OCI-LY3 (cell line): ENCODE data around the gene NRP2.

Experiments used
- EZH2phosphoT487 ChIP-seq: fragments of 200-600 bp; shearing (Covaris generic); IDR thresholded peaks from 2 replicates; pipeline ENCODE4 v1.6.1; 2018; ENCODE audit warnings: antibody characterized with exemption, mixed run types, low read depth
- TF ChIP-seq, protein P1 (sequence below): fragments of 200-600, 300-600 bp; sonication (generic); IDR thresholded peaks from 2 replicates; pipeline ENCODE4 v1.5.1; 2014; ENCODE audit warnings: antibody characterized with exemption, low read length, low read depth

DNA sequence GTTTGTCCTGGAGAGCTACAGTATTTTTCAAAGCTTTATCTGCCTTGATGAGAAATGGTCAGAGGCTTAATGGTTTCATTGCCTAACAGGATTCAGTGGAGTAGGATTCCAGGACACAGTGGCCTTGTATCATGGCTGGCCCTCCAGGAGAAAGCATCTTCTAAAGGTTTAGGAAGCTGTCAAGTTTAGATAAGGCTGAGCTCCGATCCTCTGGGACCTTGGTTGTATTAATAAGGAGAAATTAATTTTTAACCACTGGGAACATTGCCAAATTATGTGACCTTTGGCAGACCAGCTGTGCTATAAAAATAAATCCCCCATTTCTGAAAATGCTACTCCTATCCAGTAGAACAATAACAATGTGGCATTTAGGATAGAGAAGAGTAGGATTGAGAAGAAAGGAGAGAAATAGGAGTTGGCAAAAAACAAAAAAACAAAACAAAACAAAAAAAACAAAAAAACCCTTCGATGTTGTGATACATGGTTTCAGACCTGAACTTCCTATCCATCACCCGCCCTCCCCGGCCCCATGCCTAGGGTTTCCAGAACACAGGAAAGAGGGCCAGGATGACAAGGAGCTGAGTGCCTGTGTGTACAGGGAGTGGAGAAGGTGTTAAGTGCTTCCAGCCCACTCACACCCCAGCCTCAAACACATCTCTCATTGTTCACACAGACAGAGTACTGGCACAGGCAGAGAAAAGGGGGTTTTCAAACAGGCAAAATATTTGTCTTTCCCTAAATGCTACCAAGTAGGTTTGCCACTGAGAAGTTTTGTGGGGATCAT, 6.3 kb downstream of the NRP2 start:
- TF ChIP-seq, protein P1, sequence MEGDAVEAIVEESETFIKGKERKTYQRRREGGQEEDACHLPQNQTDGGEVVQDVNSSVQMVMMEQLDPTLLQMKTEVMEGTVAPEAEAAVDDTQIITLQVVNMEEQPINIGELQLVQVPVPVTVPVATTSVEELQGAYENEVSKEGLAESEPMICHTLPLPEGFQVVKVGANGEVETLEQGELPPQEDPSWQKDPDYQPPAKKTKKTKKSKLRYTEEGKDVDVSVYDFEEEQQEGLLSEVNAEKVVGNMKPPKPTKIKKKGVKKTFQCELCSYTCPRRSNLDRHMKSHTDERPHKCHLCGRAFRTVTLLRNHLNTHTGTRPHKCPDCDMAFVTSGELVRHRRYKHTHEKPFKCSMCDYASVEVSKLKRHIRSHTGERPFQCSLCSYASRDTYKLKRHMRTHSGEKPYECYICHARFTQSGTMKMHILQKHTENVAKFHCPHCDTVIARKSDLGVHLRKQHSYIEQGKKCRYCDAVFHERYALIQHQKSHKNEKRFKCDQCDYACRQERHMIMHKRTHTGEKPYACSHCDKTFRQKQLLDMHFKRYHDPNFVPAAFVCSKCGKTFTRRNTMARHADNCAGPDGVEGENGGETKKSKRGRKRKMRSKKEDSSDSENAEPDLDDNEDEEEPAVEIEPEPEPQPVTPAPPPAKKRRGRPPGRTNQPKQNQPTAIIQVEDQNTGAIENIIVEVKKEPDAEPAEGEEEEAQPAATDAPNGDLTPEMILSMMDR = no peak
- TF ChIP-seq EZH2phosphoT487 = no peak
